Measurements from ENCODE around the gene COG8. TPM values are rescaled to one million over a fixed set of nuclear protein-coding genes. Genes with fewer than 3 reads are reported as not detected.

Gene COG8, protein sequence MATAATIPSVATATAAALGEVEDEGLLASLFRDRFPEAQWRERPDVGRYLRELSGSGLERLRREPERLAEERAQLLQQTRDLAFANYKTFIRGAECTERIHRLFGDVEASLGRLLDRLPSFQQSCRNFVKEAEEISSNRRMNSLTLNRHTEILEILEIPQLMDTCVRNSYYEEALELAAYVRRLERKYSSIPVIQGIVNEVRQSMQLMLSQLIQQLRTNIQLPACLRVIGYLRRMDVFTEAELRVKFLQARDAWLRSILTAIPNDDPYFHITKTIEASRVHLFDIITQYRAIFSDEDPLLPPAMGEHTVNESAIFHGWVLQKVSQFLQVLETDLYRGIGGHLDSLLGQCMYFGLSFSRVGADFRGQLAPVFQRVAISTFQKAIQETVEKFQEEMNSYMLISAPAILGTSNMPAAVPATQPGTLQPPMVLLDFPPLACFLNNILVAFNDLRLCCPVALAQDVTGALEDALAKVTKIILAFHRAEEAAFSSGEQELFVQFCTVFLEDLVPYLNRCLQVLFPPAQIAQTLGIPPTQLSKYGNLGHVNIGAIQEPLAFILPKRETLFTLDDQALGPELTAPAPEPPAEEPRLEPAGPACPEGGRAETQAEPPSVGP
- polyA plus RNA-seq (2013, experiment 1 of 2), result 31.5 TPM
- polyA plus RNA-seq (2013, experiment 2 of 2), result 30.6 TPM

DNA sequence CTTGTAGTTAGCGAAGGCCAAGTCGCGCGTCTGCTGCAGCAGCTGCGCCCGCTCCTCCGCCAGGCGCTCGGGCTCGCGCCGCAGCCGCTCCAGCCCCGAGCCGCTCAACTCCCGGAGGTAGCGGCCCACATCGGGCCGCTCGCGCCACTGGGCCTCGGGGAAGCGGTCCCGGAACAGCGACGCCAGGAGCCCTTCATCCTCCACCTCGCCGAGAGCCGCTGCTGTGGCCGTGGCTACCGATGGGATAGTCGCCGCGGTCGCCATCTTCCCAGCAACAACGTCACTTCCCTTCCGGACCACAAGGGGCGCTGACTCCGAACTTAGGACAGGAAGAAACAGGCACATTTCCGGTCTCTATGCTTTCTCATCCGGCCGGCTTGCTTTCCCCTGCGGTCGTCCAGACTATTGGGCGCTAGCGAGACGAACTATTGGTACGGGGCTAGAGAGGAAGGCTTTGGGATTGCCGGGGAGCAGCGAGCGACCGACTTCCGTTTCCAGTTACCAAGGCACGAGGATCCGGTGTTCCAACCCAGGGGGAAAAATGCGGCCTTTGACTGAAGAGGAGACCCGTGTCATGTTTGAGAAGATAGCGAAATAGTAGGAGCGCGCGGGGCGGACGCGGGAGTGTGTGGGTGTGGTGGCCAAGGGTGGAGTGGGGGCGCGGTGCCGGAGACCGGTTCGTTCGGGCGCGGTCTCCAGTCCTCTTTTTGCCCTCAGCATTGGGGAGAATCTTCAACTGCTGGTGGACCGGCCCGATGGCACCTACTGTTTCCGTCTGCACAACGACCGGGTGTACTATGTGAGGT, at the start of gene COG8, which contains the start of gene NIP7:
TSS of gene COG8 (minus strand) at position 276 of the 806 bp plus-strand sequence. CDS start at position 264, 12 bp downstream.
TSS of gene NIP7 (plus strand) at position 484 of the 806 bp plus-strand sequence. CDS start at position 542, 58 bp downstream.
- peak within 1 kb of the TSS; percentile 89 for H3K27ac ChIP-seq (ENCODE audit: low read depth, low read length)
- H3K9ac ChIP-seq (ENCODE audit: low read depth, low read length), result peak within 1 kb of the TSS; percentile 97
- no peaks in the 10 kb centered on the region for H3K27me3 ChIP-seq (ENCODE audit: insufficient read depth, low read length)
- 0 out of 2 replicates have a peak, but pooled peaks cover 10% of the 10 kb centered on the region for H3K4me1 ChIP-seq (ENCODE audit: insufficient read depth, low read length)
- H3K9me3 ChIP-seq (ENCODE audit: insufficient read depth, low read depth, low read length), result no peaks in the 10 kb centered on the region
- under 1% methylated on average over 77 of the region's 77 CpGs for WGBS
- peak within 1 kb of the TSS; percentile 99 for H3K4me3 ChIP-seq (ENCODE audit: low read length)
- peaks cover 60% of the 10 kb centered on the region for H3K36me3 ChIP-seq (ENCODE audit: insufficient read depth, low read length)

DNA sequence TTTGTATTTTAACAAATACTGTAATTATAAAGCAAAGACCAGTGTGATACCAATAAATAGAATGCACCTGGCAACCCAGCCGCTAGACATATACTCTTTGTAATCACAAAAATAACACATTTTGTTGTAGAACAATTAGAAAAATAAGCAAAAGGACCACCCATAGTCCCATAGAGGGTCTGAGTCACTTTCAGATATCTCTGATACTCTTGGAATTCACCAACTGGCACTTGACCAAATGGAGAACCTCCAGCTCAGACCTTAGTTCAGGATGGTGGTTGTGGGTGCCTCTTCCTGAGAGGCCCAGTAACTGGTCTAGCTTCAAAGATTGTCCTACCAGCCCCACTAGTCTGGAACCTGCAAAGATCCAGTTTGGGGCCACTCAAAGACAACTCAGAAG, 47.2 kb upstream of the COG8 start:
- Histone ChIP-seq H3K36me3 (ENCODE audit: insufficient read depth, low read length) (peaks cover 30% of the 10 kb centered on the region), H3K4me1 (ENCODE audit: insufficient read depth, low read length) (peaks cover 6% of the 10 kb centered on the region; the same call in 1 of the 2 replicates), H3K27ac (ENCODE audit: low read depth, low read length) (no peak overlapping the region), H3K4me3 (ENCODE audit: low read length) (no peak overlapping the region), H3K27me3 (ENCODE audit: insufficient read depth, low read length) (no peaks in the 10 kb centered on the region), H3K9ac (ENCODE audit: low read depth, low read length) (no peak overlapping the region), H3K9me3 (ENCODE audit: insufficient read depth, low read depth, low read length) (no peaks in the 10 kb centered on the region)
- WGBS, result 100% methylated on average over 1 of the region's 1 CpG

DNA sequence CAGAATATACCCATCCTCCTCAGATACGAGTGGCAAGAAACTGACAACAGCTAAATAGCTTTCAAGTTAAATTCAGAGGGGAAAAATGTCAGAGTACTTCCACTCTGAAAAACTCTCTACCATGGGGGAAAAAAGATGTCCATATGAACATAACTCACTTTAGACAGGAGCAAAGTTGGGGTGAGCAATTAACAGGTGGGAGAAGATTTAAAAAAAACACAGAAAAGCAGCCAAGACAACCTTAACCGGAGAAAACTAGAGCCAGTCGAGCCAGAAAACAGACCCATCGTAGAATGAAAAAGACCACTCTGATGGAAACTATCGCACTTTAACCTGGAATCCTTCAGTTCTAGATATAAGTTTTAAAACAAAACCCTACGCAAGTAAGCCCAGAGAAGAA, 45.6 kb upstream of the COG8 start:
- H3K4me1 ChIP-seq (ENCODE audit: insufficient read depth, low read length), result peaks cover 6% of the 10 kb centered on the region; the same call in 1 of the 2 replicates
- 24% methylated on average over 6 of the region's 6 CpGs for WGBS
- H3K9me3 ChIP-seq (ENCODE audit: insufficient read depth, low read depth, low read length), result no peaks in the 10 kb centered on the region
- peaks cover 45% of the 10 kb centered on the region for H3K36me3 ChIP-seq (ENCODE audit: insufficient read depth, low read length)
- peak overlapping the region; percentile 87 for H3K9ac ChIP-seq (ENCODE audit: low read depth, low read length)
- peak overlapping the region; percentile 97 for H3K4me3 ChIP-seq (ENCODE audit: low read length)
- no peaks in the 10 kb centered on the region for H3K27me3 ChIP-seq (ENCODE audit: insufficient read depth, low read length)
- peak overlapping the region; percentile 70; the same call in 1 of the 2 replicates for H3K27ac ChIP-seq (ENCODE audit: low read depth, low read length)

DNA sequence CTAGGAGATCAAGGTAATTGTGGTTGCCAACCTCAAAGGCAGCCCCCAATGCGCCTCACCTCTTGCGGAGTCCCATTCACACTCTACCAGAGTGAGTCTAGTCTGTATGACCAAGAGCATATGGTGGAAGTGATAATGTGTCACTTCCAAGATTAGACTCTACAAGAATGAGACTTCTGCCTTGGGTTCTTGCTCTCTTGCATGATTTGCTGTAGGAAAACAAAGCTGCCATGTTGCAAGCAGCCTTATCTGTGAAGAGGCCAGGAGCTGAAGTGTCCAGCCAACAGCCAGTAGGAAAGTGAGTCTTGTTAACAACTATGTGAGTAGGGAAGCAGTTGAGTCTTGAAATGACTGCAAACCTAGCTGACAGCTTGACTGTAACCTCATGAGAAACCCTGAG, 43.1 kb upstream of the COG8 start:
- Histone ChIP-seq H3K9ac (ENCODE audit: low read depth, low read length) (no peak overlapping the region), H3K9me3 (ENCODE audit: insufficient read depth, low read depth, low read length) (no peaks in the 10 kb centered on the region), H3K4me3 (ENCODE audit: low read length) (no peak overlapping the region), H3K27me3 (ENCODE audit: insufficient read depth, low read length) (no peaks in the 10 kb centered on the region), H3K36me3 (ENCODE audit: insufficient read depth, low read length) (peaks cover 71% of the 10 kb centered on the region), H3K27ac (ENCODE audit: low read depth, low read length) (no peak overlapping the region), H3K4me1 (ENCODE audit: insufficient read depth, low read length) (peaks cover 6% of the 10 kb centered on the region; the same call in 1 of the 2 replicates)
- 100% methylated on average over 2 of the region's 2 CpGs for WGBS

DNA sequence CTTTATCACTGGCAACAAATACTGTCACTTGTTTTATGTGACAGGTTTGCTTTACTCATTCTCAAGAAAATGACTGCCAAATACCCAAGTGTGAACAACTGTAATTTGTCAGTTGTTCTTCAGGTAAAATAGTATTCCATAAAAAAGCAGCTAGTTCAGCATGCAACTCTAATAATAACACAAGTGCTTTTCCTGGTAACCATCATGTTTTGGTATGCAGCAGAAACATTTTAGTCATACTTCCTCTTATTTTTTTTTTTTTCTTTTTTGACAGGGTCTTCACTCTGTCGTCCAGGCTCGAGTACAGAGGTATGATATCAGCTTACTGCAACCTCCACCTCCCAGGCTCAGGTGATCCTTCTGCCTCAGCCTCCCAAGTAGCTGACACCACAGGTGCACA, 41.9 kb upstream of the COG8 start:
- peaks cover 71% of the 10 kb centered on the region for H3K36me3 ChIP-seq (ENCODE audit: insufficient read depth, low read length)
- H3K4me3 ChIP-seq (ENCODE audit: low read length), result no peak overlapping the region
- no peak overlapping the region for H3K9ac ChIP-seq (ENCODE audit: low read depth, low read length)
- H3K27me3 ChIP-seq (ENCODE audit: insufficient read depth, low read length), result no peaks in the 10 kb centered on the region
- peaks cover 6% of the 10 kb centered on the region; the same call in 1 of the 2 replicates for H3K4me1 ChIP-seq (ENCODE audit: insufficient read depth, low read length)
- H3K9me3 ChIP-seq (ENCODE audit: insufficient read depth, low read depth, low read length), result no peaks in the 10 kb centered on the region
- 97% methylated on average over 2 of the region's 2 CpGs for WGBS
- no peak overlapping the region for H3K27ac ChIP-seq (ENCODE audit: low read depth, low read length)

DNA sequence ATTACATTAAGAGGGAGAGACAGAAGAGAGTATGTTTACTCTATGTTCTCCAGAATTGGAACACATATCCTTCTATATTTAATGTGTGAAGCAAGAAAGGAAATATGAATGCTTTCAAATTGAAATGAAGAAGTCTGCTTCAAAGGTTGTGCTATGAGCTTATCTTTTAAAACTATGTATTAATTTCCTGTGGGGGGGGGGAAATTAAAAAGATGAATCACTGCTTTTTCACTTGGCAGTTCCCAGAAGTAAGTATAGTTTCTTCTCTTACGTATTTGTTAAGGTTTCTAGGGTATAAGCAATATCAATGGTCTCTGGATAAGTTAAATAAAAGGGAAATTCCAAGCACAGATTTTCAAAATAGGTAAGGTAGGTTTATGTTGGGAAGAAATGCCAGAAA, 39.4 kb upstream of the COG8 start:
- no peaks in the 10 kb centered on the region for H3K4me1 ChIP-seq (ENCODE audit: insufficient read depth, low read length)
- H3K9ac ChIP-seq (ENCODE audit: low read depth, low read length), result no peak overlapping the region
- H3K36me3 ChIP-seq (ENCODE audit: insufficient read depth, low read length), result peaks cover 82% of the 10 kb centered on the region

DNA sequence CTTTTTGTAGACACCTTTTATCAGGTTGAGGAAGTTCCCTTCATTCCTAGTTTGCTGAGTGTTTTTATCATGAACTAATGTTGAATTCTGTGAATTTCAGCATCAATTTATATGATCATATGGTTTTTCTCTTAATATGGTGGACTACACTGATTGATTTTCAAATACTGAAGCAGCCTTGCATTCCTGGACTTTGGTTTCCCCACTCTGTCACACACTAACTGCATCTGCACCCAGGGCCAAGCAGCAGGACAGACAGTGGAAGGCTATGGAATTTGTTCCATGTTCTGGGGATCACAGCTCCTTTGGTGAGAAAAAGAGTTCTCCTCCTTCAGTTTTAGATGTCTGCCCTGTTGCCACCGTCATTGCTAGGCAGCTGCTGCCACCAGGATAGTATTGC, 38.7 kb upstream of the COG8 start:
- Histone ChIP-seq H3K36me3 (ENCODE audit: insufficient read depth, low read length) (peaks cover 82% of the 10 kb centered on the region), H3K4me1 (ENCODE audit: insufficient read depth, low read length) (no peaks in the 10 kb centered on the region), H3K9ac (ENCODE audit: low read depth, low read length) (no peak overlapping the region), H3K27ac (ENCODE audit: low read depth, low read length) (no peak overlapping the region), H3K4me3 (ENCODE audit: low read length) (no peak overlapping the region), H3K27me3 (ENCODE audit: insufficient read depth, low read length) (no peaks in the 10 kb centered on the region), H3K9me3 (ENCODE audit: insufficient read depth, low read depth, low read length) (no peaks in the 10 kb centered on the region)
- 93% methylated on average over 1 of the region's 1 CpG for WGBS

More for the DNA sequence above, 39.4 kb upstream of the COG8 start:
- Histone ChIP-seq H3K27ac (ENCODE audit: low read depth, low read length) (no peak overlapping the region), H3K27me3 (ENCODE audit: insufficient read depth, low read length) (no peaks in the 10 kb centered on the region), H3K9me3 (ENCODE audit: insufficient read depth, low read depth, low read length) (no peaks in the 10 kb centered on the region), H3K4me3 (ENCODE audit: low read length) (no peak overlapping the region)
- whole genome bisulfite sequencing, result 100% methylated on average over 1 of the region's 1 CpG

DNA sequence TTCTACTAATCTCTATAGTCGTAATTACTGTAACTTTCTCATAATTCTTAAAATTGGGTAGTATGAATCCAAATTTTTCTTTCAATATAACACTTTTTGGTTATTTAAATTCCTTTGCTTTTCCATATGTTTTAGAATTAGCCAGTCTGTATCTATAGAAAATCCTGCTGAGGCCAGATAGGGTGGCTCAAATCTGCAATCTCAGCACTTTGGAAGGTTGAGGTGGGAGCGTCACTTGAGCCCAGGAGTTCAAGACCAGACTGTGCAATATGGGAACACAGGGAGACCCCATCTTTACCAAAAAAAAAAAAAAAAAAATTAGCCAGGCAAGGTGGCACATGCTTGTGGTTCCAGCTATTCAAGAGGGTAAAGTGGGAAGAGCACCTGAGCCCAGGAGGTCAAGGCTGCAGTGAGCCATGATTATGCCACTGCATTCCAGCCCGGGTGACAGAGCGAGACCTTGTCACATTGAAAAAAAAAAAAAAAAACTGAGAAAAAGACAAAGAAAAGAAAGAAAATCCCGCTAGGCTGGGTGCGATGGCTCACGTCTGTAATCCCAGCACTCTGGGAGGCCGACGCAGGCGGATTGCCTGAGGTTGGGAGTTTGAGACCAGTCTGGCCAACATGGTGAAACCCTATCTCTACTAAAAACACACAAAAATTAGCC, 37.2 kb upstream of the COG8 start:
- Histone ChIP-seq H3K27me3 (ENCODE audit: insufficient read depth, low read length) (no peaks in the 10 kb centered on the region), H3K27ac (ENCODE audit: low read depth, low read length) (no peak overlapping the region), H3K4me3 (ENCODE audit: low read length) (no peak overlapping the region), H3K4me1 (ENCODE audit: insufficient read depth, low read length) (no peaks in the 10 kb centered on the region), H3K36me3 (ENCODE audit: insufficient read depth, low read length) (peaks cover 81% of the 10 kb centered on the region), H3K9me3 (ENCODE audit: insufficient read depth, low read depth, low read length) (no peaks in the 10 kb centered on the region), H3K9ac (ENCODE audit: low read depth, low read length) (no peak overlapping the region)
- WGBS, result 95% methylated on average over 9 of the region's 10 CpGs

DNA sequence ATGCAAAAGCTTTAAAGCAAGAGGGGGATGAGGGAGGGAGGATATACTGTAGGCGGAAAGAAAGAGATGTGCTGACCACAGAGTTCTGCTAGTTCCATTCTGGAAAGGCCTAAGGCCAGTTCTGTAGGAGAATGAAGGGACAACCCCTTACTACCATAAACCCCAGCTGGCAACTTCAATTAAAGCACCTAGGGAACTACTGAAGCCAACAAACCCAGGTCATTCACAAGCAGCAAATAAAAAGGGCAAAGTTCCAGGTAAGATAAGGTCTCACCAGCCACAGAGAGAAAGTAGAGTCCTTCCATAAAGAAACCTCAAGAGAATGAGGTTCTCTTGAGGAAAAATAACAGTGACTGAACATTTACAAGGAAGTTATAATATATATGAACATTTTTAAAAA, 33.7 kb upstream of the COG8 start:
- Histone ChIP-seq H3K4me1 (ENCODE audit: insufficient read depth, low read length) (no peaks in the 10 kb centered on the region), H3K36me3 (ENCODE audit: insufficient read depth, low read length) (peaks cover 81% of the 10 kb centered on the region), H3K9ac (ENCODE audit: low read depth, low read length) (no peak overlapping the region), H3K4me3 (ENCODE audit: low read length) (no peak overlapping the region), H3K9me3 (ENCODE audit: insufficient read depth, low read depth, low read length) (no peaks in the 10 kb centered on the region), H3K27ac (ENCODE audit: low read depth, low read length) (no peak overlapping the region), H3K27me3 (ENCODE audit: insufficient read depth, low read length) (no peaks in the 10 kb centered on the region)
- WGBS, result 72% methylated on average over 1 of the region's 1 CpG

DNA sequence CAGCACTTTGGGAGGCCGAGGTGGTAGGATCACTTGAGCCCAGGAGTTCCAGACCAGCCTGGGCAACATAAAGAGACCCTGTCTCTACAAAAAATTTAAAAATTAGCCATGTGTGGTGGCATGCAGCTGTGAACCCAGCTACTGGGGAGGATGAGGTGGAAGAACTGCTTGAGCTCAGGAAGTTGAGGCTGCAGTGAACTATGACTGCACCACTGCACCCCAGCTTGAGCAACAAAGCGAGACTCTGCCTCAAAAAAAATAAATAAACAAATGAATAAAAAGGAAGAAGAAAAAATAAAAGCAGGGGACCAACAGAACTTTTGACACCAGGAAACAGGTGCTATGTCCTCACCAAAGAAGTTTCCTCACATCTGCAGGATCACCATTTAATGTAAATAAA, 32.2 kb upstream of the COG8 start:
- Histone ChIP-seq H3K4me1 (ENCODE audit: insufficient read depth, low read length) (no peaks in the 10 kb centered on the region), H3K27ac (ENCODE audit: low read depth, low read length) (no peak overlapping the region), H3K36me3 (ENCODE audit: insufficient read depth, low read length) (peaks cover 89% of the 10 kb centered on the region), H3K27me3 (ENCODE audit: insufficient read depth, low read length) (no peaks in the 10 kb centered on the region), H3K9ac (ENCODE audit: low read depth, low read length) (no peak overlapping the region), H3K4me3 (ENCODE audit: low read length) (no peak overlapping the region), H3K9me3 (ENCODE audit: insufficient read depth, low read depth, low read length) (no peaks in the 10 kb centered on the region)
- WGBS, result 100% methylated on average over 1 of the region's 2 CpGs
